Skeletal muscle tissue (tissue), 4 donors: ENCODE results near the gene FBXO11. TPM values are rescaled to one million over a fixed set of nuclear protein-coding genes. Genes with fewer than 3 reads are reported as not detected.

Experiments used
- H3K27ac ChIP-seq: one replicate; pipeline ENCODE4 v1.7.0; 2013; ENCODE audit warnings: mild to moderate bottlenecking, low read depth, low read length, inconsistent platforms
- H3K27me3 ChIP-seq, 3 donors: one replicate each; pipeline ENCODE4 v1.7.0; 2013; ENCODE audit warnings: low read length in 3 of 3; ENCODE audit not compliant: control insufficient read depth in 3 of 3, insufficient read depth in 3 of 3
- H3K36me3 ChIP-seq, 3 donors: one replicate each; pipeline ENCODE4 v1.7.0; 2013; ENCODE audit warnings: low read length in 3 of 3; ENCODE audit not compliant: control insufficient read depth in 3 of 3, insufficient read depth in 3 of 3
- H3K4me1 ChIP-seq, 3 donors: one replicate each; pipeline ENCODE4 v1.7.0; 2013; ENCODE audit warnings: low read length in 3 of 3, mild to moderate bottlenecking in 3 of 3; ENCODE audit not compliant: control insufficient read depth in 3 of 3, insufficient read depth in 3 of 3
- H3K4me3 ChIP-seq, 3 donors: one replicate each; pipeline ENCODE4 v1.7.0; 2013; ENCODE audit warnings: low read length in 3 of 3
- H3K9ac ChIP-seq, 3 donors: one replicate each; pipeline ENCODE4 v1.7.0; 2013; ENCODE audit warnings: low read length in 3 of 3, mild to moderate bottlenecking in 3 of 3, moderate library complexity in 2 of 3, low read depth in 1 of 3
- H3K9me3 ChIP-seq, 3 donors: one replicate each; pipeline ENCODE4 v1.7.0; 2013; ENCODE audit warnings: low read length in 3 of 3; ENCODE audit not compliant: control insufficient read depth in 3 of 3
- total RNA-seq: library from RNA; depleted of rRNA; stranded (reverse); fragments of >200 nt; gene quantifications from one replicate; pipeline ENCODE4 v1.2.3, GENCODE V29; 2014
- donor health status: Osteomylitis.

The FBXO11 gene
- total RNA-seq, 1 donor from 2014 or later, result 74.1 TPM

DNA sequence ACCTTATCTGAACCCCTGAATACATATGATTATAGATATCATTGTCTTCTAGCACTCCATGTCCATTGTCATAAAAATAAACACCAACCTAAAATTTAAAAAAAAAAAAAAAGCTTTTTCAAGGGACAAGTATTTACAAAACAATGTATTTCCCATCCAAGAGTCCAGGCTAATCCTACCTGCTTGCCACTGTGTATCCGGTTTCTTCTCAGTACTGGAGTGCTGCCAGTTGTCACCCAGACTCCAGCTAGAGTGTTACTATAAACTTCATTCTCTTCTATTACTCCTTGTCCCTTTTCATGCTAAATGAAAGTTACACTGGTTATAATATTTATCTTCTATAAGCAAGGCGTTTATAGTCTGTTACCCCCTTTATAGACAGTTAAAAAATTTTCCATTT is 87.5 kb downstream of the FBXO11 start:
- no peak overlapping the region for H3K9ac ChIP-seq
- no peaks in the 10 kb centered on the region for H3K9me3 ChIP-seq
- H3K4me1 ChIP-seq, result no peaks in the 10 kb centered on the region
- H3K27ac ChIP-seq, result no peak overlapping the region
- peaks cover 21 to 46% (median 42%) of the 10 kb centered on the region in 3 donors for H3K36me3 ChIP-seq
- H3K27me3 ChIP-seq, result no peaks in the 10 kb centered on the region
- H3K4me3 ChIP-seq, result no peak overlapping the region

DNA sequence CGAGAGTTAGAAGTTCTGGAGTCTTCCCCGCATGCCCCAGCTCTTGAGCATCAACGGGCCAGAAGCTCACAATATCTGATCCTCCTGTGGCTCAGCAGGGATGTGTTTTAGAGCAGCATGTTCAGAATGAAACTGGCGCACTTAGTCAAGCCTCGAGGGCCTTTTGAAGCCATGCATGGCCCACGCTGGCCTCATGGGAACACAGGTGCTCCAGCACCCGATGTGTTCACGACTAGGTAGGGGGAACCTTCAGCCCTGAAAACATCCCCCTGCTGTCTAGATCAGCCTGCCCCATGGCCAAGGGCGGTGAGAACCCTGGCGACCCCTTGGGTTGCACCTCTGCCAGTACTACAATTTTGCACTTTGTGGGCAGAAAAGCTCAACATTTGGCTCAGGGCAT is 90.5 kb downstream of the FBXO11 start:
- Histone ChIP-seq H3K9ac (no peak overlapping the region), H3K4me1 (no peaks in the 10 kb centered on the region), H3K36me3 (peaks cover 21 to 54% (median 32%) of the 10 kb centered on the region in 3 donors), H3K4me3 (no peak overlapping the region), H3K27me3 (no peaks in the 10 kb centered on the region), H3K9me3 (no peaks in the 10 kb centered on the region), H3K27ac (no peak overlapping the region)

DNA sequence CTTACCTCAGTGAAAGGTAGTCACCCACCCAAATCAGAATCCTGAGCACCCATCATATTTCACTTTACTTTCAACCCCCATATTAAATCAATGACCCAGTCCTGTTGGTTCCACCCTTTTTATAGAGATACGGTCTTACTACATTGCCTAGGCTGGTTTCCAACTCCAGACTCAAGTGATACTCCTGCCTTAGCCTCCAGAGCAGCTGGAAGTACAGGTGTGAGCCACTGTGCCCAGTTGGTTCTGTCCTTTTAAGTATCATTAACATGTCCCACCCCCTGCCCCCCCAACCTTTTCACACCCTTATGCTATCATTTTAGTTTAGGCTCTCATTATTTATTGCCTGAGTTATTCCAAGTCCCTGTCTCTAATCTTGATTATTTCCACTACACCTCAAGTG is 94.6 kb downstream of the FBXO11 start:
- peaks cover 21 to 51% (median 39%) of the 10 kb centered on the region in 3 donors for H3K36me3 ChIP-seq

DNA sequence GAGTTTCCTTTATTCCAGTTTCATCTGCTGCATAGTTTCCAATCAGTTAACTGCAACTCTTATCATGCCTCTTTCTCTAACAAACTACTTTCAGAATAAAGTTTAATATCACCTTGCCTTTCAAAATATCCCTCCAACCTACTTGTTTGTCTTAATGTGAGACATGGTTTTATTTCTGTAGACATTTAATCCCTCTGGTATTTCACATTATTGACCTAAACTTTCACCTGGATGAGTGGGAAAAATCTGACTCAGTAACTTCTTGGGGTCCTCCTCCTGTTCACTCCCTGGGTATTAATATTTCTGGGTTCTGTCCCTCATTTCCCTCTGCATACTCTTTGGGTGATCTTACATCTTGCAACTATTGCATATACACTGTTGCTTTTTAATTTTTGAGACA is 95.4 kb downstream of the FBXO11 start:
- H3K36me3 ChIP-seq, result peaks cover 13 to 55% (median 44%) of the 10 kb centered on the region in 3 donors
- H3K27me3 ChIP-seq, result no peaks in the 10 kb centered on the region
- no peak overlapping the region for H3K9ac ChIP-seq
- H3K9me3 ChIP-seq, result no peaks in the 10 kb centered on the region
- no peak overlapping the region for H3K27ac ChIP-seq
- H3K4me1 ChIP-seq, result no peaks in the 10 kb centered on the region
- H3K4me3 ChIP-seq, result no peak overlapping the region

More for the DNA sequence above, 94.6 kb downstream of the FBXO11 start:
- Histone ChIP-seq H3K4me1 (no peaks in the 10 kb centered on the region), H3K9ac (no peak overlapping the region), H3K27me3 (no peaks in the 10 kb centered on the region), H3K9me3 (no peaks in the 10 kb centered on the region), H3K4me3 (no peak overlapping the region), H3K27ac (no peak overlapping the region)

DNA sequence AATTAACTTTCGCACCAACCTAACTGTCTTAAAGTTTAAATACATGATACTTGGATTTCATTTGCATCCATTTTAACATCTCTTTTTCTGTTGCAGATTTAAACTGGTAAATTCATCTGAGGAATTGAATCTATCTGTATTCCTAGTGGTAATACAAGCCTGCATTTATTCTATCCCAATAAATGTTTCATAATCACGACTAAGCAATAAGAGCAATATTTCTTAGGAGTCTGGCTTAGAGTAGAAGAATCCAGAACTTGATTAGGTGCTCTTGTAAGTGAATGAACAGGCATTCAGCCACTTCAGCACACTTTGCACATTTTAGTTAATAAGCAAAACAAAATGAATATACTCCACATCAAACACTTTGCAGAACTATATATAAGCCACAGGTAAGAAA is 96.4 kb downstream of the FBXO11 start:
- H3K9me3 ChIP-seq, result no peaks in the 10 kb centered on the region
- H3K36me3 ChIP-seq, result peaks cover 8 to 53% (median 46%) of the 10 kb centered on the region in 3 donors
- no peak overlapping the region for H3K9ac ChIP-seq
- no peak overlapping the region for H3K27ac ChIP-seq
- no peaks in the 10 kb centered on the region for H3K27me3 ChIP-seq
- H3K4me1 ChIP-seq, result no peaks in the 10 kb centered on the region
- H3K4me3 ChIP-seq, result no peak overlapping the region

DNA sequence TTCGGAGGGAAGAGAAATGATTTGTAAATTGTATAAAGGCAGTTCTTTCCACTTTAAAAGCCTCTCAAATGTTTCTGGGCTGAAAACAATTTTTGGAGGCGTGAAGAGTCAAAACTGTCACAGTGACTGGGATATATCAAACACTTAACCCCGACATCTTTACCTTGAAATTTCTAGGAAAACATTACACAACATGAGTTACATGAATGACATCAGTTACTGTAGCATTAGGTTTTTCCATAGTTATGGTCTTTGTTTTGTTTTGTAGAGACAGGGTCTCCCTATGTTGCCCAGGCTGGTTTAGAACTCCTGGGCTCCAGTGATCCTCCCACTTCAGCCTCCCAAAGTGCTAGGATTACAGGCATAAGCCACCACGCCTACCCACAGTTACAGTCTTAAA is 97.7 kb downstream of the FBXO11 start:
- Histone ChIP-seq H3K36me3 (peaks cover 19 to 61% (median 58%) of the 10 kb centered on the region in 3 donors), H3K27me3 (no peaks in the 10 kb centered on the region), H3K4me1 (no peaks in the 10 kb centered on the region), H3K9me3 (no peaks in the 10 kb centered on the region), H3K27ac (no peak overlapping the region), H3K4me3 (no peak overlapping the region), H3K9ac (no peak overlapping the region)

DNA sequence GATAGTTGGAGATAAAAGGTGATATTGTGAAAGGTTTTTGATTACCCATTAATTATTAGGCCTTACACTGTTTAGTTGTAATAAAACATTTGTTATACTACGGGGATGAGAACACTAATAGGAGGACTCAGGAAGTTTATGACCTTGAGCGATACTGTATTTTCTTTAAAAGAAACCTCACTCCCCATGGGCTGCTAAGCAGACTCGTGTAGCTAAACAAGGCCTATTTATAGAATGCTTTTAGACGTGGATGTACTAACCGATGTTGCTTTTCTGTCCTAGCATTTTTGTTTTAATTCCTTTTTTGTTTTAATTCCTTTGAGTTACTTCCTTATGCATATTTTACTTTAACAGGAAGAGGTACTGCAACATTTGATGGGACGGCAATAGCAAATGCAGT is 100.4 kb downstream of the FBXO11 start:
- Histone ChIP-seq H3K36me3 (peaks cover 20 to 66% (median 64%) of the 10 kb centered on the region in 3 donors), H3K9ac (no peak overlapping the region), H3K9me3 (no peaks in the 10 kb centered on the region), H3K4me1 (no peaks in the 10 kb centered on the region), H3K27ac (no peak overlapping the region), H3K27me3 (no peaks in the 10 kb centered on the region), H3K4me3 (no peak overlapping the region)

DNA sequence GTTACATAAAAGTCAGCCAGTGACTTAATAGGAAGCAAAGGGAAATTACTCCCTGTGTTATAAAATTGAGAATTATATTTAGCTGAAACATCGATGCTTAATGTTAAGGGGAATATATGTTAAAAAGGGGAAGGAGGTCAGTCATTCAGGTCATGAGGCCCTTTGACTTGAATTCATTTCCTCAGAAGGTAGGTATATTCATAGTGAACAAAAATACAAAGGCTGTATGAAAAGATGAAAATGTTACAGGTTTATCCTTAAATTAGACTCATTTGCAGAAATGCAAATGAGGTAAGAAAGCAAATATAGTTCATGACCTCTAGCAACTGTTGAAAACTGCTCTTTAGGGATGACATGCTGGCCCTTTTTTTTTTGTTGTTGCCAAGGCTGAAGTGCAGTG is 102.5 kb downstream of the FBXO11 start:
- no peaks in the 10 kb centered on the region for H3K9me3 ChIP-seq

DNA sequence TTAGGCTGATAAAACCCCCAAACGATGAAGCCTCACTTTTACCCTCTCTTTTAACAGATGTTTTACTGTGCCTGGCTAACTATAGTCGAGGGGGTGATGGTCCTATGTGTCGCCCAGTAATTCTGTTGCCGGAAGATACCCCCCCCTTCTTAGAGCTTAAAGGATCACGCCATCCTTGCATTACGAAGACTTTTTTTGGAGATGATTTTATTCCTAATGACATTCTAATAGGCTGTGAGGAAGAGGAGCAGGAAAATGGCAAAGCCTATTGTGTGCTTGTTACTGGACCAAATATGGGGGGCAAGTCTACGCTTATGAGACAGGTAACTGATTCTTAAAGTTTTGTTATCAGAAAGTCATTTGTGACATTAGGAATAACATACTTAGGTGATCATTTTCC is 102.9 kb downstream of the FBXO11 start:
- Histone ChIP-seq H3K27ac (no peak overlapping the region), H3K9ac (no peak overlapping the region), H3K27me3 (no peaks in the 10 kb centered on the region), H3K36me3 (peaks cover 23 to 78% (median 69%) of the 10 kb centered on the region in 3 donors), H3K4me1 (no peaks in the 10 kb centered on the region), H3K9me3 (no peaks in the 10 kb centered on the region), H3K4me3 (no peak overlapping the region)

More for the DNA sequence above, 102.5 kb downstream of the FBXO11 start:
- no peaks in the 10 kb centered on the region for H3K4me1 ChIP-seq
- H3K36me3 ChIP-seq, result peaks cover 23 to 83% (median 71%) of the 10 kb centered on the region in 3 donors
- H3K4me3 ChIP-seq, result no peak overlapping the region
- H3K9ac ChIP-seq, result no peak overlapping the region
- H3K27me3 ChIP-seq, result no peaks in the 10 kb centered on the region
- H3K27ac ChIP-seq, result no peak overlapping the region

DNA sequence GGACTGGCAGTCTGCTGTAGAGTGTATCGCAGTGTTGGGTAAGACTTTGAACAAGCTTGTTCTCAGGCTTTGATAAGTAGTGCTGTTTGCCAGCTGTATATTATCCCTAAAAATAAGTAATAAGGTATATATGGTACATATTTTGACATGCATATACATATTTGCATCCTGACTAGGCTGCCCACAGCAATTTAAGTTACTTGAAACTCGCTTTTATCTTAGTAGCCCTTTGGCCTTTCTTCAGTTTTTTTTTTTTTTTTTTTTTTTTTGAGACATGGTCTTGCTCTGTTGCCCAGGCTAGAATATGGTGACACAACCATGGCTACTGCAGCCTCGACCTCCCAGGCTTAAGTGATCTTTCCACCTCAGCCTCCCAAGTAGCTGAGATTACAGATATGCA is 105.2 kb downstream of the FBXO11 start:
- no peak overlapping the region for H3K27ac ChIP-seq
- H3K4me3 ChIP-seq, result no peak overlapping the region
- no peak overlapping the region for H3K9ac ChIP-seq
- no peaks in the 10 kb centered on the region for H3K4me1 ChIP-seq
- H3K9me3 ChIP-seq, result no peaks in the 10 kb centered on the region
- peaks cover 25 to 67% (median 65%) of the 10 kb centered on the region in 3 donors for H3K36me3 ChIP-seq
- H3K27me3 ChIP-seq, result no peaks in the 10 kb centered on the region
